Activated naive CD4-positive, alpha-beta T cell treated with anti-CD3 and anti-CD28 coated beads, Interleukin-2, amount 50 U/mL, for 24 hours (primary cell): ENCODE results near the gene SPATA2.

Source experiments
- H3K27ac Mint-ChIP-seq: one replicate; pipeline ENCODE4 v1.8.0; 2021; ENCODE audit warnings: mild to moderate bottlenecking, mixed read lengths
- H3K27me3 Mint-ChIP-seq: one replicate; pipeline ENCODE4 v1.8.0; 2021; ENCODE audit warnings: mixed read lengths
- H3K36me3 Mint-ChIP-seq: one replicate; pipeline ENCODE4 v1.8.0; 2021; ENCODE audit warnings: mixed read lengths
- H3K4me1 Mint-ChIP-seq: one replicate; pipeline ENCODE4 v1.8.0; 2021; ENCODE audit warnings: mixed read lengths
- H3K4me3 Mint-ChIP-seq: one replicate; pipeline ENCODE4 v1.8.0; 2021; ENCODE audit warnings: mild to moderate bottlenecking, mixed read lengths
- H3K9me3 Mint-ChIP-seq: one replicate; pipeline ENCODE4 v1.8.0; 2021; ENCODE audit warnings: mixed read lengths

Gene SPATA2

GRCh38 chr20:49914310-49915117, 815 bp downstream of the SPATA2 start:
- H3K4me1 Mint-ChIP-seq: peaks cover 39% of the 10 kb centered on the region
- peak overlapping the region; percentile 77 for H3K27ac Mint-ChIP-seq
- no peaks in the 10 kb centered on the region for H3K36me3 Mint-ChIP-seq
- no peaks in the 10 kb centered on the region for H3K9me3 Mint-ChIP-seq
- H3K4me3 Mint-ChIP-seq: peak overlapping the region; percentile 99
- no peaks in the 10 kb centered on the region for H3K27me3 Mint-ChIP-seq

DNA sequence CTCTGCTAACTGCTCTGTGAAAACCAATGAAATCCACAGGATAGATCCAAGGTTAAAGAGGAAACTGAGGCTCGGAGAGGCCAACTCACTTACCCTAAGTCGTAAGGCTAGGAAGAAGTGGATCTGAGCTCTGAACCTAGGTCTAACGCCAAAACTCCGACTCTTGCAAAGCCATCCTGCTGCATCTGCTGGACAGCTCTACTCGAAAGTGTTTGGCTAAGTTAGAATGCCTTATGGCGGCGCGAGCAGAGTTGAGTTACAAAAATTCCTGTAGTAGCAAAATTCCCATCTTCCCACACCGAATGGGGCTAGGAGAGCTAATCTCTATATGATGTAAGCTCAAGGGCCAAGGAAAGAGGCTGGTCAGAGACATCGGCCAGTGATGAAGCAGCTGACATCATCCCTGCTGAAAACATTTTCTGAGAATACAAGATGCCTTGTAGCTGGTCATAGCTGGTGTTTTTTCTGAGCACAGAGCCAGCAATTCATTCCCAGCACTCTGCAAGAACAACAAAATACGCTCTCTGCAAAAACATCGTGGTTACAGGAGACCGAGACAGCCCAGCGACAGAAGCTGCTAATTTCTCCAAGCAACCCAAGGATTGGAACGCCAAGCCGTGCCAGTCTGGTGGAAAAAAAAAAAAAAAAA, 1.8 kb downstream of the SPATA2 start:
- Mint-ChIP-seq H3K27ac (peak overlapping the region; percentile 46), H3K4me3 (peak overlapping the region; percentile 99), H3K9me3 (no peaks in the 10 kb centered on the region), H3K27me3 (no peaks in the 10 kb centered on the region), H3K4me1 (peaks cover 39% of the 10 kb centered on the region), H3K36me3 (no peaks in the 10 kb centered on the region)

GRCh38 chr20:49910340-49910706, 5.0 kb downstream of the SPATA2 start:
- Mint-ChIP-seq H3K4me3 (no peak overlapping the region), H3K27me3 (no peaks in the 10 kb centered on the region), H3K9me3 (no peaks in the 10 kb centered on the region), H3K36me3 (peaks cover 7% of the 10 kb centered on the region), H3K27ac (no peak overlapping the region), H3K4me1 (peaks cover 24% of the 10 kb centered on the region)

- Mint-ChIP-seq H3K27ac (no peak overlapping the region), H3K4me1 (peaks cover 23% of the 10 kb centered on the region), H3K36me3 (peaks cover 9% of the 10 kb centered on the region), H3K27me3 (no peaks in the 10 kb centered on the region), H3K4me3 (peak overlapping the region; percentile 47), H3K9me3 (no peaks in the 10 kb centered on the region)
Measured at GRCh38 chr20:49909499-49910339, 5.6 kb downstream of the SPATA2 start.

GRCh38 chr20:49908258-49908565, 7.1 kb downstream of the SPATA2 start:
- Mint-ChIP-seq H3K9me3 (no peaks in the 10 kb centered on the region), H3K36me3 (peaks cover 9% of the 10 kb centered on the region), H3K4me1 (peaks cover 8% of the 10 kb centered on the region), H3K27me3 (no peaks in the 10 kb centered on the region), H3K27ac (no peak overlapping the region), H3K4me3 (no peak overlapping the region)

DNA sequence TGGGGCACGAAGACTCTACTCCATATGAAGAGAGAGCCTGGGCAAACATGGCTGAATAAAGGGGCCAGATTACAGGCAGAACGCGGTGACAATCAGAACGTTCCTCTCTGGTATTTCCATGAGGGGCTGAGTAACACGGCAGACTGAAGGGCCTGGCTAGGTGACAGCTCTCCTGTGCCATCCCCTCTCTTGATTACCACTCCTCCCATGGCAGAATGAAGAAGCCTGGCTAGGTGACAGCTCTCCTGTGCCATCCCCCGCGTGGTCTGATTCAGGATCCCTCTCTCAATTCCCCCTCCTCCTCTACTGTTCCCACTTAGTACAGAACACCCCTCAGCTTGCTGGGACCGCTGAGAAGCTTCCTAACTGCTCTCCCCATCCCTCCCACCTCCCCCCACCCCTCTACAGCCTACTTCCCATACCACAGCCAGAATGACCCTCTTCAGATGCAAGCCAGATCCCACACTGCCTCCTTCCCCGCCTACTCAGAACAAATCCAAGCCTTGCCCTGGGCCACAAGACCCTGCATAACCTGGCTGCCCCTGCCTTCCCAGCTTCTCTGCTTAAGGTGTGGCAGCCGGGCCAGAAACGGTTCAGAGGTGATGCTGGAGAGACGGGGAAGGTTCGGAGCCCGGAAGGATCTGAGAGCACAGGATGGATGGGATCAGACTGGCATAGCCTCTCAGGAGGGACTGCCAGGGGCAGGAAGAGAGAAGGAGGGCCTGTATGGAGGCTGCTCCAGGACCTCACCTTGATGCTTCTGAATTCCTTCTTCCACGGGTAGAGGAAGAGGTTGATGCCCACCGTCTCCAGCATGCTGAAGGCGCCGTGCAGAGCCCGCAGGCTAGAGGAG, 7.7 kb downstream of the SPATA2 start:
- no peak overlapping the region for H3K4me3 Mint-ChIP-seq
- H3K27me3 Mint-ChIP-seq: no peaks in the 10 kb centered on the region
- peaks cover 9% of the 10 kb centered on the region for H3K36me3 Mint-ChIP-seq
- no peaks in the 10 kb centered on the region for H3K9me3 Mint-ChIP-seq
- no peak overlapping the region for H3K27ac Mint-ChIP-seq
- peaks cover 3% of the 10 kb centered on the region for H3K4me1 Mint-ChIP-seq

GRCh38 chr20:49906615-49907154, 8.6 kb downstream of the SPATA2 start:
- Mint-ChIP-seq H3K9me3 (no peaks in the 10 kb centered on the region), H3K36me3 (peaks cover 9% of the 10 kb centered on the region), H3K27me3 (no peaks in the 10 kb centered on the region), H3K4me1 (no peaks in the 10 kb centered on the region), H3K27ac (no peak overlapping the region), H3K4me3 (no peak overlapping the region)

GRCh38 chr20:49906101-49906604, 9.2 kb downstream of the SPATA2 start:
- Mint-ChIP-seq H3K27me3 (no peaks in the 10 kb centered on the region), H3K36me3 (peaks cover 9% of the 10 kb centered on the region), H3K9me3 (no peaks in the 10 kb centered on the region), H3K4me3 (no peak overlapping the region), H3K27ac (no peak overlapping the region), H3K4me1 (no peaks in the 10 kb centered on the region)

DNA sequence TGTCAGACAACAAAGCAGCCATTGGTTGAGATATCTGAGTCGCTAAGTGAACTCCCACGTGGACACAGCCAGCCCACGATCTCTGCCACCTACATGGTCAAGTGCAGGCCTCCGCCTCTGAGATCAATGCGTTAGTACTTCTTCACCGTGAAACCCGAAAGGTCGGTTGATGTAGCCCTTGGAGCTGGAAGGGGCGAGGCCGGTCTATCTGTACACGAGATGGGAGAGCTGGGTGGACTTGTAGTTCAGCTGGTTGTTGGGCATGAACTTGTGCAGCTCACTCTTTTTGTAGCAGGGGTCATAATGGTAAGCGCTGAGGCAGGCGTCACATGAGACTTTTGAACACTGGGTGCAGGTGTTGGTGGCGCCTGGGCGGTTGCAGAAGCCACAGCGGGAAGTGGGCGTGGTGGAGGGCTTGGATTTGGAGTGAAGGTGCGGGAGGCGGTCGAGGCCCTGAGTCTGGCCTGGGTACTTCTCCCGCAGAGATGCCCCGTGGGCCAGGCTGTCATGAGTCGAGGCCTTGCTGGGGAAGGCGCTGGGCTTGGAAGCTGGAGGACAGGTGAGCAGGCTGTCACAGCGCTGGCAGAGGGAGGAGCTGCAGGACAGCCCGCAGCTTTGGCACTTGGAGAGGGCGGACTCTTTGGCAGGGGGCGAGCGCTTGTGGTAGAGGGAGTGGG, 9.8 kb downstream of the SPATA2 start:
- no peak overlapping the region for H3K27ac Mint-ChIP-seq
- no peaks in the 10 kb centered on the region for H3K27me3 Mint-ChIP-seq
- H3K9me3 Mint-ChIP-seq: no peaks in the 10 kb centered on the region
- H3K4me3 Mint-ChIP-seq: no peak overlapping the region
- H3K36me3 Mint-ChIP-seq: peaks cover 9% of the 10 kb centered on the region
- H3K4me1 Mint-ChIP-seq: no peaks in the 10 kb centered on the region

DNA sequence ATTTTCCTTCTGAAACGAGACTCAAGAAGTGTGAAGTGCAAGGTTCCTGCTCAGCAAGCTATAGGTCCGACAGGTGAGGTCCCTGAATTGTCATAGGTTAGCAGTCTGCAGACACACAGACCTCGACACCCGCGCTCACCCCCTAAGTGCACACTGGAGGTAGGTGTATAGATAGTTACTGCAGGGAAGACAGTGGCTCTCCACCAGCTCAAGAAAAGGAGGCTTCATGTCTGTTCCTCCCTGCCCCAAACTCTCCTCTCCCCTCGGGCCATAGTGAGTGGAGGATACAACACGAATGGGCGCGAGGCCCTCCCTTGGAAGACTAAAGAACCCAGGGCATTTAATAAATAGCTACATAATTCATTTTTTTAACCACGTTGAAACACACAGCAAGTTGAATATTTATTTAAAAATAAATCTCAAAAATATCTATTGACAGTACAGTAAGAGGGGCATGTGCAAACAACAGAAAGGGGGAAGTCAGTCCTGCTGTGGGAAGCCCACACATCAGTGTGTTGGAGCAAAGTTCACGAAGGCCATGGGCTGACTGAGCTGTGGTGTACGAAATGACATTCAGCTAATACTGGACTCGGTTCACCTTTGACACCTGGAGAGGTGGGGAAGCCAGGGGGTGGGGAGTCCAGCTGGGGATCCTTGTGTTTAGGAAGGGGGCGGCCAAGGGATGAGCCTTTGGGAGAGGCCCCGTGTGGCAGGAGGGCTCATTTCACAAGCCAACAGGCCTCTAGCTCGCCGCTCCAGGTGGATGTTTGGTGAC, 10.7 kb downstream of the SPATA2 start:
- Mint-ChIP-seq H3K4me1 (no peaks in the 10 kb centered on the region), H3K9me3 (no peaks in the 10 kb centered on the region), H3K27ac (no peak overlapping the region), H3K4me3 (no peak overlapping the region), H3K36me3 (peaks cover 9% of the 10 kb centered on the region), H3K27me3 (no peaks in the 10 kb centered on the region)

- Mint-ChIP-seq H3K36me3 (peaks cover 8% of the 10 kb centered on the region), H3K4me3 (no peak overlapping the region), H3K27me3 (no peaks in the 10 kb centered on the region), H3K4me1 (no peaks in the 10 kb centered on the region), H3K27ac (no peak overlapping the region), H3K9me3 (no peaks in the 10 kb centered on the region)
Measured at GRCh38 chr20:49901588-49901987, 13.7 kb downstream of the SPATA2 start.

- Mint-ChIP-seq H3K27ac (no peak overlapping the region), H3K4me3 (no peak overlapping the region), H3K27me3 (no peaks in the 10 kb centered on the region), H3K4me1 (no peaks in the 10 kb centered on the region), H3K36me3 (no peaks in the 10 kb centered on the region), H3K9me3 (no peaks in the 10 kb centered on the region)
Measured at GRCh38 chr20:49899541-49900383, 15.6 kb downstream of the SPATA2 start.

DNA sequence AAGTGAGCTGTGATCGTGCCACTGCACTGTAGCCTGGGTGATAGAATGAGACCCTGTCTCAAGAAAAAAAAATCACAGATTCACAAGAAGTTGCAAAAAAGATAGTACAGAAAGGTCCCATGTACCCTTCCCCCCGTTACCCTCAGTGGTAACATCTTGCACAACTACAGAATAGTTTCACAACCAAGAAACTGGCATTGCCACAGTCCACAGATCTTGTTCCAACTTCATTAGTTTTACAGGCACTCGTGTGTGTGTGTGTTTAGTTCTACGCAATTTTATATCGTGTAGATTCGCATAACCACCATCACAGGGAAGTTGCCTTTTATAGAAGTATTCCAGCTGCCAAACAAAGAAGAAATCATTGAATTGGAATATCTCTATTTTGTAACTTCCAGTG, 19.1 kb downstream of the SPATA2 start:
- H3K4me1 Mint-ChIP-seq: peaks cover 14% of the 10 kb centered on the region
- H3K4me3 Mint-ChIP-seq: no peak overlapping the region
- H3K27me3 Mint-ChIP-seq: no peaks in the 10 kb centered on the region
- no peaks in the 10 kb centered on the region for H3K36me3 Mint-ChIP-seq
- H3K27ac Mint-ChIP-seq: no peak overlapping the region
- H3K9me3 Mint-ChIP-seq: no peaks in the 10 kb centered on the region
